PFSK-1 (cell line): ENCODE results near the gene KCP.

ENCODE experiments used
- FOXP2 ChIP-seq: optimal IDR thresholded peaks from 2 replicates; pipeline ENCODE3; 2011; ENCODE audit warnings: borderline replicate concordance, control low read depth, inconsistent platforms; ENCODE audit not compliant: insufficient read depth; ENCODE audit errors: extremely low read length, extremely low read depth
- POLR2AphosphoS5 ChIP-seq: IDR thresholded peaks from 2 replicates; pipeline ENCODE4 v1.6.1; 2012; ENCODE audit warnings: low read depth, mild to moderate bottlenecking, control low read depth, low read length, moderate library complexity
- SIN3A ChIP-seq: IDR thresholded peaks from 2 replicates; pipeline ENCODE4 v1.6.1; 2012; ENCODE audit warnings: mild to moderate bottlenecking, low read length, moderate library complexity, borderline replicate concordance; ENCODE audit not compliant: insufficient read depth
- TAF1 ChIP-seq: IDR thresholded peaks from 2 replicates; pipeline ENCODE4 v1.6.1; 2012; ENCODE audit warnings: low read length, control low read depth, borderline replicate concordance; ENCODE audit not compliant: insufficient read depth
- TF ChIP-seq, protein P1 (sequence below), 2 experiments: IDR thresholded peaks; 2 replicates each; pipeline versions ENCODE4 v1.6.1 to v1.8.0; 2011 to 2012; ENCODE audit warnings: low read depth in 2 of 2, low read length in 2 of 2, control low read depth in 1 of 2, inconsistent platforms in 1 of 2, mild to moderate bottlenecking in 1 of 2, moderate library complexity in 1 of 2; ENCODE audit not compliant: insufficient read depth in 1 of 2

Gene KCP

DNA sequence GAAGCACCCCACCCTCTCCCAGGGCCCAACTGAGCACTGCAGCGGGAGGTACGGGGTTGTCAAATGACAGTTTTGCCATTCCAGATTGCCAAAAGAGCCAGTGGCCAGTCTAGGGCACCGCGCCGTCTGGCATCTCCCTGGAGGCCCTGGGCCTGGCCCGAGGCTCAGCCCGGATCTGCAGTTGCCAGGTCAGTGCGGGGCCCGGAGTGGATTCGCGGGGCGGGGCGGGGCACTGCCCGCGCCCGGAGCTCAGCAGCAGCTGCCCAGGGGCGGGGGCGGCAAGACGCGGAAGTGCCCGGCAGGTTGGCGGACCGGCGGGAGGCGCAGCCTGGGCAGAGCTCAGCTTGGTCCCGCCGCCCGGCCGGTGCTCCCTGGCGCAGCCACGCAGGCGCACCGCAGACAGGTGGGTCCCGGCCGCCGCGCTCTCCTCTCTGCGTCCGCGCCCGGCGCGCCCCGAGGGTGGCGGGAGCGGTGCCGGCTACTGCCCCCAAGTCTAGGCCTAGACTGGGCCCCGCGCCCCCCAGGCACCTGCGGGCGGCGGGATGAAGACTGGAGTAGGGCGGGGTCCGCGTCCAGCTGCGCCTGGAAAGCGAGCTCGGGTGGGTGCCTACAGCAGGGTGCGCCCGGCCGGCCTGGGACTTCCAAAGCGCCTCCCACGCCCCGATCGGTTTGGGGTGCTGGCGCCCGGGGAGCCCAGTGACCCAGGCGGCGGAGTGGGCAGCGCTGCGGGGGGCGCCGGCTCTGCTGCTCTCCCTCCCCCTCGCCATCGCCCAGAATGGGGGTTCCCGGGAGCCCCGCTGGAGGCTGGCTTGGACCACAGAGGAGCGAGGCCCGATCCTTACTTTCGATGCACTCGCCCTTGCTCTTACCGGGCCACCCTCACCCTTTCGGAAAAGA, 27.4 kb upstream of the KCP start, which contains the start of gene IRF5:
Gene IRF5 (plus strand): TSS at position 281 of the 897 bp plus-strand sequence. CDS start 4,155 bp downstream, outside the sequence.
- TF ChIP-seq SIN3A, result no peak
- no peak for TF ChIP-seq TAF1
- TF ChIP-seq POLR2AphosphoS5, result no peak
- no peak for TF ChIP-seq FOXP2
- TF ChIP-seq, protein P1, sequence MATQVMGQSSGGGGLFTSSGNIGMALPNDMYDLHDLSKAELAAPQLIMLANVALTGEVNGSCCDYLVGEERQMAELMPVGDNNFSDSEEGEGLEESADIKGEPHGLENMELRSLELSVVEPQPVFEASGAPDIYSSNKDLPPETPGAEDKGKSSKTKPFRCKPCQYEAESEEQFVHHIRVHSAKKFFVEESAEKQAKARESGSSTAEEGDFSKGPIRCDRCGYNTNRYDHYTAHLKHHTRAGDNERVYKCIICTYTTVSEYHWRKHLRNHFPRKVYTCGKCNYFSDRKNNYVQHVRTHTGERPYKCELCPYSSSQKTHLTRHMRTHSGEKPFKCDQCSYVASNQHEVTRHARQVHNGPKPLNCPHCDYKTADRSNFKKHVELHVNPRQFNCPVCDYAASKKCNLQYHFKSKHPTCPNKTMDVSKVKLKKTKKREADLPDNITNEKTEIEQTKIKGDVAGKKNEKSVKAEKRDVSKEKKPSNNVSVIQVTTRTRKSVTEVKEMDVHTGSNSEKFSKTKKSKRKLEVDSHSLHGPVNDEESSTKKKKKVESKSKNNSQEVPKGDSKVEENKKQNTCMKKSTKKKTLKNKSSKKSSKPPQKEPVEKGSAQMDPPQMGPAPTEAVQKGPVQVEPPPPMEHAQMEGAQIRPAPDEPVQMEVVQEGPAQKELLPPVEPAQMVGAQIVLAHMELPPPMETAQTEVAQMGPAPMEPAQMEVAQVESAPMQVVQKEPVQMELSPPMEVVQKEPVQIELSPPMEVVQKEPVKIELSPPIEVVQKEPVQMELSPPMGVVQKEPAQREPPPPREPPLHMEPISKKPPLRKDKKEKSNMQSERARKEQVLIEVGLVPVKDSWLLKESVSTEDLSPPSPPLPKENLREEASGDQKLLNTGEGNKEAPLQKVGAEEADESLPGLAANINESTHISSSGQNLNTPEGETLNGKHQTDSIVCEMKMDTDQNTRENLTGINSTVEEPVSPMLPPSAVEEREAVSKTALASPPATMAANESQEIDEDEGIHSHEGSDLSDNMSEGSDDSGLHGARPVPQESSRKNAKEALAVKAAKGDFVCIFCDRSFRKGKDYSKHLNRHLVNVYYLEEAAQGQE (IDR thresholded peaks at IDR 0.05; ENCODE audit: insufficient read depth in 1 of 2, low read depth in 2 of 2, low read length in 2 of 2), result no peak

DNA sequence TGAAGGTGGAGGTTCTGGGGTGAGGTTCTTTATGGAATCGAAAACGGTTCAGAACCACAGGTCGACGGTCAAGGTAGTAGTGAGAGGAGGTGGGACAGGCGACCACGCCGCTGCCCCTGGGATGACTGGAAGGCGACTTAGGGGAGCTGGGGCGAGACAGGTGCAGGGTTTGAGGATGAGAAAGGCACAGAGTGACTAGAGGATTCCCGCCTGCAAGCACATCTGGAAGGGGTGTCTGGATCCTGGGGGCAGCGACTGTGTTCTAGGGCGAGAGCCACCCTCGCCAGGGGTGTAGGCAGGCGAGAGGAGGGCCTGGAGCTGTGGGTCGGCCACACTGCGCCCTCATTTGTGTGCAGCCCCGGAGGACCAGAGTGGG, 26.8 kb upstream of the KCP start:
- TF ChIP-seq, protein P1 (IDR thresholded peaks at IDR 0.05; ENCODE audit: insufficient read depth in 1 of 2, low read depth in 2 of 2, low read length in 2 of 2), result no peak
- no peak for TF ChIP-seq FOXP2
- no peak for TF ChIP-seq POLR2AphosphoS5
- TF ChIP-seq TAF1, result no peak
- TF ChIP-seq SIN3A, result no peak

DNA sequence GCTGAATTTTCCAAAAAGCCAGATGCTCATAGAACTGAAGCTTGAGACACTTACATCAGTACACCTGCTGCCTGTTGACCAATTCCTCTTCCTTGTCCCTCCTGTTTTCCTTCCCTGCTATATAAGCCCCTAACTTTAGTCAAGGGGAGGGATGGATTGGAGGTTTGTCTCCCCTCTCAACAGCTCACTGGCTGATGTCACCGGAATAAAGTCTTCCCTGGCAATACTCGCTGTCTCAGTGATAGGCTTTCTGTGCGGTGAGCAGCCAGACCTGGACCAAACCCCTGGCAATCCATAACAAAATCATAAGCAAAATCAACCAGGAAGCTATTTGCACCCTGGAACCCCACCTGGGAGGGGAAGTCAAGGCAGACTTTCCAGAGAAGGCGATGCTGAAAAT, 26.3 kb upstream of the KCP start:
- TF ChIP-seq TAF1 (no peak), SIN3A (no peak), POLR2AphosphoS5 (no peak), FOXP2 (no peak)
- TF ChIP-seq, protein P1 (IDR thresholded peaks at IDR 0.05; ENCODE audit: insufficient read depth in 1 of 2, low read depth in 2 of 2, low read length in 2 of 2), result no peak

DNA sequence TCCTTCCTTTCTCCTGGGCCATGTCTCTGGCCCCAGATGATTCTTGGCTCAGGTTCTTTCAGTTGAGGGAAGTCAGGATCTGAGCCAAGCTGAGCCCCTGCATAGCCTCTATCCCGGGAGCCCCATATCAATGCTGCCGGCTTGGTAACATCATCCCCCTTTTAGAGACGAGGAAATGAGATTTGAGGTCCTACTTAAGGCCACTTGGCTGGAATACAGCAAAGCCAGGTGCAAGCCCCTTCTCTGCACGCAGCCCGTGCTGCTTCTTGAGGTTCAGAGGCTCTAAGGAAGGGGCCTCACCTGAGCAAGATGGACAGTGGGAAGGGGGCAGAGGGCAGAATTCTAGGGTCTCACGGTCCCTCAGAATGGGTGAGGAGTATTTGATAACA, 24.8 kb upstream of the KCP start:
- no peak for TF ChIP-seq TAF1

DNA sequence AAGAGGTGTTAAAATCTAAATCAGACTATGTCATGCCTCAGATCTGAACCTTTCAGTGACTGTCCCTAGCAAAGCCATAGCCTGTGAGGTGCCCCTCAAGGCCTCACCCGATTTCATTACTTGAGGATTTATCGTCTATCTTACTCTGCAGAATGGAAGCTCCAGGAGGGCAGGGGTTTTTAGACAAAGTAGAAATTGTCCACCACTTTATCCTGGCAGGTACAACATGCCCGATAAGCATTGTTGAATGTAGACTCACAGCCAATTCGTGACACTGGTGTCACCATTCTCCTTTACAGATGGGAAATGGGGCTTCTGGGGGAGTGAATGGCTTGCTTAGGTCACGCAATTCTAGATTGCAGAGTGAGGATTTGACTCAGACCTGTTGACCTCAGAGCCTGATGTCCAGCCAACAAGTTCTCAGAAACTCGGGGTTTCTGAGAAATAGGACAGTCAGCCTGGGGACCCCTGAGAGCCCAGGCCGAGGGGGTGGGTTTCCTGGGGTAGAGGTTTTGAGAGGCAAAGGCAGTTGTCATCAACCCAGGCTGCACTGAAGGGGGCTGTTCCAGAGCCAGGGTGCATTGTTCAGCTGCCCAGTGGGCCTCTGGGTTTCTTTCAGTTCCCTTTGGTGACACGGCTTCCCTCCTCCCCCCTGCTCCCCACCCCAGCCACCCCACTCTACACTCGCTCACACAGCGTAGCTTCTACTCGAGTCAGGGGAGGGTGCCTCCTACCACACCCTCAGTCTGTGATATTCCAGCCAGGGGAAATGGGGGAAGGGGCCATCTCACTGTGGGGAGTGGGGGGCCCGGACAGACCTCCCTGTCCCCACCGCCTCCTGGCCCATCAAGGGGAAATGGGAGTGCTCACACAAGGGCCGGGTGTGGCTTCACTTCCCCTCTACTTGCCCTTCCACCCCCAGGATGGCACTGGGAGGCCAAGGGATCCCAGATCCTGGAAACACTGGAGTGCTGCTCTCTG, 24.1 kb upstream of the KCP start:
- TF ChIP-seq POLR2AphosphoS5 (no peak), FOXP2 (no peak), SIN3A (no peak), TAF1 (no peak)
- TF ChIP-seq, protein P1 (IDR thresholded peaks at IDR 0.05; ENCODE audit: insufficient read depth in 1 of 2, low read depth in 2 of 2, low read length in 2 of 2), result no peak
